ENCODE measurements around the gene PLEKHG4B.
"Not testable (repeated sequence)": the region's sequence is repeated elsewhere in the genome, so short reads cannot be mapped to it uniquely, and the experiment has no call there.

PLEKHG4B gene

GRCh38 chr5:213803-214395 is 121.9 kb downstream of the PLEKHG4B start:
- Histone ChIP-seq H3K27me3 (ENCODE audit: control insufficient read depth, insufficient read depth, low read length) (no peaks in the 10 kb centered on the region), H3K4me1 (ENCODE audit: control insufficient read depth, insufficient read depth, low read length) (no peaks in the 10 kb centered on the region), H3K4me3 (ENCODE audit: low read length) (no peak overlapping the region), H3K9ac (ENCODE audit: low read length) (no peak overlapping the region), H3K9me3 (ENCODE audit: control insufficient read depth, low read length) (no peaks in the 10 kb centered on the region), H3K36me3 (ENCODE audit: control insufficient read depth, insufficient read depth, low read length) (no peaks in the 10 kb centered on the region)

GRCh38 chr5:215256-215655 is 123.3 kb downstream of the PLEKHG4B start:
- not testable (repeated sequence) for H3K27me3 ChIP-seq (ENCODE audit: control insufficient read depth, insufficient read depth, low read length); H3K4me1 ChIP-seq (ENCODE audit: control insufficient read depth, insufficient read depth, low read length); H3K36me3 ChIP-seq (ENCODE audit: control insufficient read depth, insufficient read depth, low read length); H3K4me3 ChIP-seq (ENCODE audit: low read length); H3K9me3 ChIP-seq (ENCODE audit: control insufficient read depth, low read length); H3K9ac ChIP-seq (ENCODE audit: low read length)

- H3K4me3 ChIP-seq (ENCODE audit: low read length); H3K9me3 ChIP-seq (ENCODE audit: control insufficient read depth, low read length); H3K27me3 ChIP-seq (ENCODE audit: control insufficient read depth, insufficient read depth, low read length); H3K4me1 ChIP-seq (ENCODE audit: control insufficient read depth, insufficient read depth, low read length); H3K36me3 ChIP-seq (ENCODE audit: control insufficient read depth, insufficient read depth, low read length); H3K9ac ChIP-seq (ENCODE audit: low read length): not testable (repeated sequence)
Observed at GRCh38 chr5:216076-216475, 124.1 kb downstream of the PLEKHG4B start.

GRCh38 chr5:217494-218456 is 125.8 kb downstream of the PLEKHG4B start, which contains the start of the genes CCDC127 and SDHA:
Gene CCDC127, minus strand, starts transcription at chr5:218153. Its CDS starts 1,304 bp downstream, at chr5:216849.
Gene SDHA, plus strand, starts transcription at chr5:218320. Its CDS starts 36 bp downstream, at chr5:218356.
- not testable (repeated sequence) for H3K4me1 ChIP-seq (ENCODE audit: control insufficient read depth, insufficient read depth, low read length); H3K27me3 ChIP-seq (ENCODE audit: control insufficient read depth, insufficient read depth, low read length); H3K36me3 ChIP-seq (ENCODE audit: control insufficient read depth, insufficient read depth, low read length); H3K9me3 ChIP-seq (ENCODE audit: control insufficient read depth, low read length)
- peak within 1 kb of the TSS; percentile 62 for H3K4me3 ChIP-seq (ENCODE audit: low read length)
- H3K9ac ChIP-seq (ENCODE audit: low read length) = peak within 1 kb of the TSS; percentile 88

- Histone ChIP-seq H3K4me3 (ENCODE audit: low read length) (peak overlapping the region; percentile 62), H3K9ac (ENCODE audit: low read length) (peak overlapping the region; percentile 88), H3K9me3 (ENCODE audit: control insufficient read depth, low read length) (no peaks in the 10 kb centered on the region), H3K4me1 (ENCODE audit: control insufficient read depth, insufficient read depth, low read length) (no peaks in the 10 kb centered on the region), H3K27me3 (ENCODE audit: control insufficient read depth, insufficient read depth, low read length) (no peaks in the 10 kb centered on the region), H3K36me3 (ENCODE audit: control insufficient read depth, insufficient read depth, low read length) (no peaks in the 10 kb centered on the region)
Observed at GRCh38 chr5:218457-219291, 126.7 kb downstream of the PLEKHG4B start.

GRCh38 chr5:219460-219863 is 127.5 kb downstream of the PLEKHG4B start:
- no peaks in the 10 kb centered on the region for H3K4me1 ChIP-seq (ENCODE audit: control insufficient read depth, insufficient read depth, low read length)
- H3K36me3 ChIP-seq (ENCODE audit: control insufficient read depth, insufficient read depth, low read length) = no peaks in the 10 kb centered on the region
- H3K4me3 ChIP-seq (ENCODE audit: low read length) = no peak overlapping the region
- H3K9me3 ChIP-seq (ENCODE audit: control insufficient read depth, low read length) = no peaks in the 10 kb centered on the region
- no peaks in the 10 kb centered on the region for H3K27me3 ChIP-seq (ENCODE audit: control insufficient read depth, insufficient read depth, low read length)
- peak overlapping the region; percentile 88 for H3K9ac ChIP-seq (ENCODE audit: low read length)

- H3K9ac ChIP-seq (ENCODE audit: low read length) = peak overlapping the region; percentile 88
- no peak overlapping the region for H3K4me3 ChIP-seq (ENCODE audit: low read length)
- H3K27me3 ChIP-seq (ENCODE audit: control insufficient read depth, insufficient read depth, low read length) = no peaks in the 10 kb centered on the region
- H3K4me1 ChIP-seq (ENCODE audit: control insufficient read depth, insufficient read depth, low read length) = no peaks in the 10 kb centered on the region
- no peaks in the 10 kb centered on the region for H3K9me3 ChIP-seq (ENCODE audit: control insufficient read depth, low read length)
- peaks cover 4% of the 10 kb centered on the region for H3K36me3 ChIP-seq (ENCODE audit: control insufficient read depth, insufficient read depth, low read length)
Observed at GRCh38 chr5:219991-220390, 128.0 kb downstream of the PLEKHG4B start.

GRCh38 chr5:222951-223715 is 131.2 kb downstream of the PLEKHG4B start:
- not testable (repeated sequence) for H3K4me1 ChIP-seq (ENCODE audit: control insufficient read depth, insufficient read depth, low read length); H3K9me3 ChIP-seq (ENCODE audit: control insufficient read depth, low read length); H3K27me3 ChIP-seq (ENCODE audit: control insufficient read depth, insufficient read depth, low read length)

GRCh38 chr5:223791-224190 is 131.8 kb downstream of the PLEKHG4B start:
- Histone ChIP-seq H3K27me3 (ENCODE audit: control insufficient read depth, insufficient read depth, low read length) (no peaks in the 10 kb centered on the region), H3K4me1 (ENCODE audit: control insufficient read depth, insufficient read depth, low read length) (no peaks in the 10 kb centered on the region), H3K9ac (ENCODE audit: low read length) (no peak overlapping the region), H3K36me3 (ENCODE audit: control insufficient read depth, insufficient read depth, low read length) (peaks cover 7% of the 10 kb centered on the region), H3K4me3 (ENCODE audit: low read length) (no peak overlapping the region), H3K9me3 (ENCODE audit: control insufficient read depth, low read length) (no peaks in the 10 kb centered on the region)

More at GRCh38 chr5:222951-223715, 131.2 kb downstream of the PLEKHG4B start:
- H3K9ac ChIP-seq (ENCODE audit: low read length); H3K36me3 ChIP-seq (ENCODE audit: control insufficient read depth, insufficient read depth, low read length); H3K4me3 ChIP-seq (ENCODE audit: low read length): not testable (repeated sequence)

- Histone ChIP-seq H3K27me3 (ENCODE audit: control insufficient read depth, insufficient read depth, low read length) (no peaks in the 10 kb centered on the region), H3K36me3 (ENCODE audit: control insufficient read depth, insufficient read depth, low read length) (peaks cover 7% of the 10 kb centered on the region), H3K4me1 (ENCODE audit: control insufficient read depth, insufficient read depth, low read length) (no peaks in the 10 kb centered on the region), H3K9me3 (ENCODE audit: control insufficient read depth, low read length) (no peaks in the 10 kb centered on the region), H3K4me3 (ENCODE audit: low read length) (no peak overlapping the region), H3K9ac (ENCODE audit: low read length) (no peak overlapping the region)
Observed at GRCh38 chr5:225334-225733, 133.4 kb downstream of the PLEKHG4B start.

- not testable (repeated sequence) for H3K27me3 ChIP-seq (ENCODE audit: control insufficient read depth, insufficient read depth, low read length); H3K4me3 ChIP-seq (ENCODE audit: low read length); H3K36me3 ChIP-seq (ENCODE audit: control insufficient read depth, insufficient read depth, low read length)
Observed at GRCh38 chr5:227375-227774, 135.4 kb downstream of the PLEKHG4B start.

More at GRCh38 chr5:227375-227774, 135.4 kb downstream of the PLEKHG4B start:
- H3K9me3 ChIP-seq (ENCODE audit: control insufficient read depth, low read length); H3K4me1 ChIP-seq (ENCODE audit: control insufficient read depth, insufficient read depth, low read length); H3K9ac ChIP-seq (ENCODE audit: low read length): not testable (repeated sequence)
